Fibroblast of skin of back (primary cell): ENCODE data around the gene RTN4R.
"Not testable (repeated sequence)": the region's sequence is repeated elsewhere in the genome, so short reads cannot be mapped to it uniquely, and the experiment has no call there.

Source experiments
- DNase-seq: peaks from one replicate; pipeline ENCODE4 v3.0.0-alpha.2; 2013

The RTN4R gene

GRCh38 chr22:20286784-20287423 lies 18.8 kb upstream of the RTN4R start:
- DNase-seq = not testable (repeated sequence)

DNA sequence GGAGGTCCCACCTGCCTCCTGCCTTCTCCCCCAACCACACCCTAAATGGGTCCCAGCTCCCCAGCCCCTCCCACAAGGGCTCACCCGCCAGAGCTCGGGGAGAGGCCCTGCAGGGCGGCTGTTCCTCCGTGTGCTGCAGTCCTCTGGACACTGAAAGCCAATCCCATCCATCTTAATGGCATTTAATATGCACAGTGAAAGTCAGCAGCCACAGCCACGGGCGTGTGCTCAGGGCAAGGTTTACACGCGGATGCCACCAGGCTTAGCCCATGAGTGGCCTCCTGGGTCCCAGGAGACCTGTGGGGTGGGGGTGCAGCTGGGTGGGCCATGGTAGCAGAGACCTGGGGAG lies 18.2 kb upstream of the RTN4R start:
- DNase-seq = not testable (repeated sequence)

DNA sequence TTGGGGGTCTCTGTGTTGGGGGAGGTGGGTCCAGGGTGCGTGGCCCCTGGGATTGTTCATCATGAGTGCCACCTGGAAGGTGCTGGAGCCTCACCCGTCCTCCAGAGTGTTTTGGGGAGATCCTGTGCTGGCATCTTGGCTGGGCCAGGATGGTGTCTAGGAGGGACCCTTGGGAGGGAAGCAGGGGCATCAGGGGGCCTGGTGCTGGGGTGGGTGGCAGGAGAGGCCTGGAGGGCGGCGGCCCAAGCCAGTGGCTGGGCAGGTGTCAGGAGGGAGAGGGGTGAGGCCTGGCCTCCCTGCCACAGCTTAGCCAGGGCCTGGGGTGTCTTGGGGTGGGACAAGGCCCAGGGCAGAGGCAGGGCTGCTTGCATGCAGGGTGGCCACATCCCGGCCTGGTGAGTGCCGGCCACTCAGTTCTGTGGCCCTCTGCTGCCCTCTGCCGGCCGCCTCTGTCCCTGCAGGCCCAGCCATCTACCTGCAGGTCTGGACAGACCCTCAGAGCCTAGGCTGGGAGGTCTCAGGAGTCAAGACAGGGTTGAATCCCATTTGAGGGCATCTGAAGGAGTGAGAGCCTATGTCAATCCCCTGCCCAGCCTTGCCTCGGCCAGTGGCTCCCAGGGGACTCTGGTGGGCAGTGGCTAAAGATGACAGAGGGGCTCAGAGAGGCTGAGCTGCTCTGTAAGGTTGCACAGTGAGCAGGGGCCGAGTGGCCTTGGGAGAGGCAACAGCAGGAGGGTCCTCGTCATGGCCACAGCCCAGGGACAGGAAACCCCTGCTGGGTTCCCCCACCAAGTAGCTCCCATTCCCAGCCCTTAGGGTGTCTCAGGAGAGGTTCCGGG lies 17.6 kb upstream of the RTN4R start:
- peak; percentile 36 for DNase-seq

- DNase-seq = no peak
These were observed 16.5 kb upstream of the RTN4R start for GRCh38 chr22:20284471-20285086.

- no peak for DNase-seq
These were observed 15.6 kb upstream of the RTN4R start for GRCh38 chr22:20283674-20284066.

DNA sequence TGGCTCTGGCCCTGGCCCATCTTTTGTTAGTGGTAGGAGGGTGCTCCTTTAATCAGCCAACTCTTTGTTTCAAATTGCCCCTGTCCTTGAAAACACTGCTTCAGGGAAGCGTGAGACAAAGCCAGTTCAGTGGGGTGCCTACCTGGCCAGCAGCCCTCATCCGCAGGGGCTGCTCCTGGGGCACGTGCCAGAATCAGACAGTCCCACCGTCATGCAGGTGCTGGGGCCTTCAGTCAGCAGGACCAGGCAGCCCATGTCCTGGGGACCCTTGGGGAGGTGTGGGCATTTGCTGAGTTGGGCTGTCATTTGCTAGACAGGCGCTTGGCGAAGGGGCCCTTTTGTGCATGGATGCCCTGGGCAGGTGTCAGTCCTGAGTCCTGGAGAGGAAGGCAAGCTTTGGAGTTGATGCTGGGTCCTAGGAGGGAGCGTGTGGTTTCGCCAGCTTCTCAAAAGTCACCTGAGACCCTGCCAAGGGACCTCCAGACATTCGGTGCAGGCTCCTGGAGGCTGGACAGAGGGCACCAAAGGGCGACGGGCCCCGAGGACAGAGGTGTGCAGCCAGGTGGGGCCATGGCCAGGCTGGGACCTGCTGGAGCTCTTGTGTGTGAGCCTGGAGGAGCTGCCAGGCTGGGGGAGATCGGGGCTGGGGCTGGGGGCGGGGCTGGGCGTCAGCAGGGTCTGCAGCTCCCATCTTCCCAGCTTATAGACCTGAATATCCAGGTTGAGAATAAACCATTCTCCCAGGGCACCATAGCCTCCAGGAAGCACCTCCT lies 15.0 kb upstream of the RTN4R start:
- no peak for DNase-seq

GRCh38 chr22:20281891-20282290 lies 13.8 kb upstream of the RTN4R start:
- DNase-seq = no peak

GRCh38 chr22:20281473-20281872 lies 13.4 kb upstream of the RTN4R start:
- not testable (repeated sequence) for DNase-seq

DNA sequence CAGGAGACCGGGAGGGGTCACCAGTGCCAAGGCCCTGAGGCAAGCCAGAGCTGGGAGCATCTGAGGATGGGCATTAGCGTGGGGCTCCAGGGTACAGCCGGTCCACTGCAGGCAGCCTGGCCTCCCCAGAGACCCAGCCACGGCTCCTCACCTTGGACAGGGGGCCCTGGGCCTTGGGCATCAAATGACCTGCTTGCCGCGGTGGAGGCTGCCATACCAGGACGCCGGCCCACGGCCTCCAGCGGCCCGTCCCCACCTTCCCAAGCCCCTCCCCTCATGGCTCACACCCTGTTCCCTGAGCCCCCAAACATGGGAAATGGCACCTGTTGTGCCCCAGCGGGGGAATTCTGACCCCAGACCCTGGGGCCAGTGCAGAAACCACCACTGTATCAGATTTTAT lies 12.7 kb upstream of the RTN4R start:
- DNase-seq = no peak

DNA sequence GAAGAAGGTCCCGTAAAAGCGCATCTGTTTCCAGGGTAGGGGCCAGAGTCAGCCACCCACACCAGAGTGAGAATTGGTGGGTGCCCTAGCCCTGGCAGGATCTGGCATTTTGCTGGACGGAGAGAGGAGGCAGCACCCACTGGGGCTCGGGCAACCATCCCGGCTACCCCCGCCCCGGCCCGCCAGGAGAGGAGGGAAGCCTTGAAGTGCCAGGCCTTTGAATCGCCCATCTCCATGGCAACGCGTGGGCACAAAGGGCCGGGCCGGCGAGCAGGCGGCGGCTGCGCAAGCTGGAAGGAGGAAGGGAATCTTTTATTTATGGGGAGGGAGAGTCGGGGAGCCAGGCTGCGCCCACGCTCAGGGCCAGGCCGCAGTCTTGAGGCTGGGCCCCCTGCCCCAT lies 12.0 kb upstream of the RTN4R start:
- not testable (repeated sequence) for DNase-seq

DNA sequence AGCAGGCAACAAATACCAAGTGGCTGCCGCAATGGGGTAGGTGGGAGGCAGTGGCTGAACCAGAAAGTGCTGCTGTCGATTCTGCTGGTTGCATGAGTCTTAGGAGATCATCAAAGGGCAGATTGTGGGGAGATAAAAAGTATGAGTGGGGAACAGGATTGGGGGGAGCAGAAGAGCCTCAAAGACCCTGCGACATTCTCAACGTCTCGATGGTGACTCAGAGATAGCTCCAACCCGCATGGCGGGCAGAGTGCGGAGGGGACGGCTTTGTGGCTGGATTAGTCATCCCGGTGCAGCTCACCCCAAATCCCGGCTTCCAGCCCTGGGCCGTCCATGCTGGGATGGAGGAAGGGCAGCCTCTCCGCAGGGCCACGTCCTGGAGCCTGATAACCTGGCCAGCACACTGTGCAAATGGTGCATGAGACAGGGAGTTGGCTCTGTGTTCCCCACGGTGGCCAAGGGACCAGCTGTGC lies 11.6 kb upstream of the RTN4R start:
- DNase-seq = no peak

DNA sequence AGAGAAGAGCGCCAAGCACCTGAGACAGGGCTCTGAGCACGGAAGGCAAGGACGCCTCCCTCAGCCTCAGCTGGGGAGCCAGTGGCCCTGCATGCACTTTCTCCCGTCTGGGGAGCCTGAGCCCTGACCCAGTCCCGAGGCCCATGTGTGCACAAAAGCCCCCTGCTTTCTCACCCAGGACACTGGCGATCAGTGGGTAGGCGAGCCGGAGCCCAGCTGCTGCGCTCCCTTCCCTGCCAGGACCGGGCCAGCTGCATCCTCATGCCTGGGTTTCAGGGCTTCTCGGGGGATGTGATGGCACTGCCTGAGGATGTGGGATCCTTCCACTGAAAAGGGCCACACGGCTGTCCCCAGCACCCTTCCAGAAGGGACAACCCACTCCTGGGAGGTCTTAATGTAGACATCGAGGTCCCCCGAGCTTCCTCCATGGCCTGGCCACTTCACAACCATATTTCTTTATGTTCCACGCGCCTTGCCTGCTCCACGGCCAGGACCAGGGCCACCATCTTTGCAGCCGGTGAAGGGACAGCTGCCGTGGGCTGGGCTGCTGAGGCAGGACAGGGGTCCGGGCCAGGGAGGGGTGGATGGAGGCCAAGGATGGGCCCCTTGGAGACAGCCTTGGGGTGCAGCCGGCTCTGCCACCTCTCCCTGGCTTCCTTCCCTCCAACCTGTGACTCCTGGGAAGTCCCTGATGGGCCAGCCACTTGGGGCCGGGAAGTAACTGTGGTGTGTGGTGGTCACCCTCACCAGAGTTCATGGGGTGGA lies 10.8 kb upstream of the RTN4R start:
- not testable (repeated sequence) for DNase-seq

- DNase-seq = not testable (repeated sequence)
These were observed 10.0 kb upstream of the RTN4R start for GRCh38 chr22:20277936-20278635.

DNA sequence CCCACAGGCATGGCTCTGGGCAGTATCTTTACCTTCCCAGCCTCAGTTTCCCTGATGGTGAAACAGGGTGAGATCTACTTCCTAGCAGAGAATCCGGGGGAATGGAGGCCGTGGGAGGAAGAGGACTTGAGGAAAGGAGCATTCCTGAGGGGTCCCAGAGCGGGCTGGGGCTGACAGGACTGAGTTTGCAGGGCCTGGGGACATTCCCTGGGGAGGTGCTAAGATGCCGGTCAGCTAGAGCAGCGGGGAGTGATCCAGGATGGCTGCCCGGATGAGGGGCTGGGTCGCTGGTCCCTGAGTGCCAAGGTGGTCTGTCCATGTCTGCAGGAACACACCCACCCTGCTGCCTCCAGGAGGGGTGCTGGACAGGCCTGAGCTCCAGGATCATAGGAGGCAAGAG lies 8.3 kb upstream of the RTN4R start:
- DNase-seq = no peak

- DNase-seq = no peak
These were observed 7.7 kb upstream of the RTN4R start for GRCh38 chr22:20275836-20276235.

- not testable (repeated sequence) for DNase-seq
These were observed 7.2 kb upstream of the RTN4R start for GRCh38 chr22:20275325-20275724.

DNA sequence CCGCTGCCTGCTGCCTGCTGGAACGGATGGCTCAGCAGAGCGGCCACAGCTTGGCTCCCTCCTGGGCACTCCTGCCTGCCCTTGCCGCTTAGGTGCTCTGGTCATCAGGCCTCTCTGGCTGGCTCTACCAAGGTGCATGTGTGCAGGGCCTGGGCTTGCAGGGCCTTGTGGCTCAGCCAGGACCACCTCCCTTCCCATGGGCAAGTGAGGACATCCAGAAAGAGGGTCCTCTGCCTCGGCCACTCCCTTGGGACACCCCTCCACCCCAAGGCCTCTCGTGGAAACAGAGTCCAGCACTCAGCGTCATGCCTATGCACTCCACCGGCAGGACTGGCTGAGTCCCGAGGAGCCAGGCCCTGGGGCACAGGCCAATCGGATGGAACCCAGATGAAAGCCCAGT lies 6.3 kb upstream of the RTN4R start:
- not testable (repeated sequence) for DNase-seq

GRCh38 chr22:20273758-20274181 lies 5.7 kb upstream of the RTN4R start:
- DNase-seq = no peak

- no peak for DNase-seq
These were observed 4.6 kb upstream of the RTN4R start for GRCh38 chr22:20272700-20273099.

DNA sequence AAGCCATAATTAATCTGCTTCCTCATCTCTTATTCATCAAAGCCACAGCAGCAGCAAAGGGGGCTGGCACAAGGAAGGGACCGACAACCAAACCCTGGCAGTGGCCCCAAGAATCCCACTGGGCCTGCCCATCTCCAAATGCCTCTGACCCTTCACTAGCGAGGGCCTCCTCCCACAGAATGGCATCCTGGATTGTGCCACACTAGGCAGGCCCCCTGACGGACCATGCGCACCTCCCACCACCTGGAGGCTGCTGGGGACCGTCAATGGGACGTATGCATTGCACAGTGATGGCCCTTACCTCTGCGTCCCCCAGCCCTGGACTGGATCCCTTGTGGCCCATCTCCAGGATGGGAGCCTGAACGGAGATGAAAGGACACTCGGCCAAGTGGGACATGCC lies 4.1 kb upstream of the RTN4R start:
- DNase-seq = no peak
